HG03442 (cell line): ENCODE results near the gene LRRC32.
"Not testable (repeated sequence)": the region's sequence is repeated elsewhere in the genome, so short reads cannot be mapped to it uniquely, and the experiment has no call there.

Experiments
- ATAC-seq: cut with Tn5 transposase; IDR thresholded peaks from one replicate; pipeline ENCODE4 v1.9.1; 2021; ENCODE audit warnings: mild to moderate bottlenecking, moderate library complexity; ENCODE audit not compliant: unreplicated experiment

Gene LRRC32

GRCh38 chr11:76653674-76654284 lies 16.8 kb downstream of the LRRC32 start:
- ATAC-seq = no peak

GRCh38 chr11:76653012-76653673 lies 17.4 kb downstream of the LRRC32 start:
- no peak for ATAC-seq

DNA sequence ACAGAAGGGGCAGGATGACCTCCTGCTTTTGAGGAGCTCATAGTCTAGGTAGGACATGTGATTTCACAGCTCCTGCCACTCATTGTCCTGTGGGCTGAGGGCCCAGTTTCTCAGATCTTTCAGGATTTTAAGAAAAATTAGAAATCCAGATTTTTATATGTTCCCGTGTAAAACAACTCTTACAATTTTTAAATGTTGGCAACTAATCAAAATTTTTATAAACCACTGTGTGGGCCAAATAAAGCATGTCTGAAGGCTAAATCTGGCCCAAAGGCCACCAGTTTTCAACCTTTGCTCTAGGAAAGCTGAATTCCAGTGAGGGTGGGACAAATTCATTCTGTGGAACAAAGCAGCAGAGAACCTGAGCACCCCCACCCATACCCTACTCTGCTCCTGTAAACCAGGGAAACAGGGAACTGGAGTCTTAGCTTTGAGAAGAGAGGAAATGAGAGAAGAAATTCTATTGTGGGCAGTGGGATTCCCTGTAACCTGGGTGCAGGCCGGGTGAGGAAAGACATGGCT lies 20.6 kb downstream of the LRRC32 start:
- ATAC-seq = no peak

GRCh38 chr11:76649011-76649410 lies 21.5 kb downstream of the LRRC32 start:
- no peak for ATAC-seq

DNA sequence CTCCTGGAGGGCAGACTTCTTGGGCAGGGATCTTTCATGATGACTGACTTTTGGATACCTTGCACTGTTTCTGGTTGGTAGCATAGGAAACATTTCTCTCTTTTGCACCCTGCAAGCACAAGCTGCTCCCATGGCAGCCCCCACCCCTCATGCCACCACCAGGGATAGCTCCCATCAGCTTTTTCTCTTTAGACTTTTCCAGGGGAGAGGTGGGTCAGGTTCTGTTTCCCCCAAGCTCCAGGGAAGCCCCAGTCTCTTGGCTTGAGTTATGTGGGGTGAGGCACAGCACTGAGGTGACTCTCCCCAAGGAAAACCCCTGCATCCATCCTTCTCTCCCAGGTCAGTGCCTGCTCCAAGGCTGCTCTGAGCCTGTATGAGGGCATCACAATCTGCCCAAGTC lies 22.5 kb downstream of the LRRC32 start:
- no peak for ATAC-seq

DNA sequence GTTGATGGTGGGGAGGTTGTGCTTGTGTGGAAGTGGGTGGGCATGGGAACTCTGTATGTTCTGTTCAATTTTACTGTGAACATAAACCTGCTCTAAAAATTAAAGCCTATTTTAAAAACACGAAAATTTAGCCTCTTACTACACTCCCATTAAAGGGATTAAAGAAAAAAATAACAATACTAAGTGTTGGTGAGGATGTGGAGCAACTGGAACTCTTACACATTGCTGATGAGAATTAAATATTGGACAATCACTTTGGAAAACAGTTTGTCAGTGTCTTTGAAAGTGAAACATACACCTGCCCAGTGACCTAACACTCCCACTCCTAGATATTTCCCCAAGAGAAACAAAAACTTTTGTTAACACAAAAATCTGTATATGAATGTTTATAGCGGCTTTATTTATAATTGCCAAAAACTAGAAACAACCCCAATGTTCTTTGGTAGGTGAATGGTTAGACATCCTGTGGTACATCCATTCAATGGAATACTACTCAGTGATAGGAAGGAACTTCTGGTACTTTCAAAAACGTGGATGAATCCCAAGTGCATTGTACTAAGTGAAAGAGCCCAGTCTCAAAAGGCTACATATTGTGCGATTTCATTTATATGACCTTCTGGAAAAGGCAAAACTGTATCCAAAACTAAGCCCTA lies 23.5 kb downstream of the LRRC32 start:
- ATAC-seq = no peak

DNA sequence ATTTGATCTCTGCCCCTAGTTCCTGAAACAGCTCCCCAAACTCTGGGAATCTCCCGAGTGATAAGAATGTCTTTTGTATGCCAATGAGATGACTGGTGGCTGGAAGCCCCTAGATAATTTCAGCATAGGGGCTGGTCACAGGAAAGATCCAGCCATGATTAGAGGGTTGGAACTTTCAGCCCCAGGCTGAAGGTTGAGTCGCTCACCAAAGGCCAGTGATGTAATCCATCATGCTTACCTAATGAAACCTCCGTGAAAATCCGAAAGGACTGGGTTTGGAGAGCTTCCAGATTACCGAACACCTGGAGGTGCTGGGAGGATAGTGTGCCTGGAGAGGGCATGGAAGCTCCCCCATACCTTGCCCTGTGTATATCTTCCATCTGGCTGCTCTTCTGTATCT lies 26.0 kb downstream of the LRRC32 start:
- no peak for ATAC-seq

DNA sequence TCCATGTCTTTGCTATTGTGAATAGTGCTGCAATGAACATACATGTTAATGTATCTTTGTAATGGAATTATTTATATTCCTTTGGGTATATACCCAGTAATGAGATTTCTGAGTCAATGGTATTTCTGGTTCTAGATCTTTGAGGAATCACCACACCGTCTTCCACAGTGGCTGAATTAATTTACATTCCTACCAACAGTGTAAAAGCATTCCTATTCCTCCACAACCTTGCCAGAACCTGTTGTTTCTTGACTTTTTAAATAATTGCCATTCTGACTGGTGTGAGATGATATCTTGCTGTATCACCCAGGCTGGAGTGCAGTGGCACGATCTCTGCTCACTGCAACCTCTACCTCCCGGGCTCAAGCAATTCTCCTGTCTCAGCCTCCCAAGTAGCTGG lies 26.8 kb downstream of the LRRC32 start:
- ATAC-seq = not testable (repeated sequence)

DNA sequence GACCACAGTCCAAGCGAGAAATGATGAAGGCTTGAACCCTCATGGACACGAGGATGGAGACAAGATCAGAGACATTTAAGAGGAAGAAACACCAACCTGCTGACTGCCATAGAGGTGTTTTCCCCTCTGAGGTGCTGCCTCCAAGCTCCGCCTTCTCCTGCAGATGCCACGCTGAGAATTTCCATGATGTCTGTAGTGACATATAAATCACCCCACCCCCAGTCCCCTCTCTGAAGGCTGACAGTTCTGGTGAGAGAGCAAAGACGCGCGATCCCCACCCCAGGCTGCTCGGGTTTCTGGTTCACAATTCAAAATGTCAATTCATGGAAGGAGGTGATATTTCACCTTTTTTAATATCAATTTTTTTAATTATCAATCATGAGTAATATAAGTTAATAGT lies 28.2 kb downstream of the LRRC32 start:
- no peak for ATAC-seq

- no peak for ATAC-seq
Measured at GRCh38 chr11:76641905-76642304, 28.6 kb downstream of the LRRC32 start.

- ATAC-seq = no peak
Measured at GRCh38 chr11:76640501-76640900, 30.0 kb downstream of the LRRC32 start.

- ATAC-seq = no peak
Measured at GRCh38 chr11:76639621-76640020, 30.9 kb downstream of the LRRC32 start.

DNA sequence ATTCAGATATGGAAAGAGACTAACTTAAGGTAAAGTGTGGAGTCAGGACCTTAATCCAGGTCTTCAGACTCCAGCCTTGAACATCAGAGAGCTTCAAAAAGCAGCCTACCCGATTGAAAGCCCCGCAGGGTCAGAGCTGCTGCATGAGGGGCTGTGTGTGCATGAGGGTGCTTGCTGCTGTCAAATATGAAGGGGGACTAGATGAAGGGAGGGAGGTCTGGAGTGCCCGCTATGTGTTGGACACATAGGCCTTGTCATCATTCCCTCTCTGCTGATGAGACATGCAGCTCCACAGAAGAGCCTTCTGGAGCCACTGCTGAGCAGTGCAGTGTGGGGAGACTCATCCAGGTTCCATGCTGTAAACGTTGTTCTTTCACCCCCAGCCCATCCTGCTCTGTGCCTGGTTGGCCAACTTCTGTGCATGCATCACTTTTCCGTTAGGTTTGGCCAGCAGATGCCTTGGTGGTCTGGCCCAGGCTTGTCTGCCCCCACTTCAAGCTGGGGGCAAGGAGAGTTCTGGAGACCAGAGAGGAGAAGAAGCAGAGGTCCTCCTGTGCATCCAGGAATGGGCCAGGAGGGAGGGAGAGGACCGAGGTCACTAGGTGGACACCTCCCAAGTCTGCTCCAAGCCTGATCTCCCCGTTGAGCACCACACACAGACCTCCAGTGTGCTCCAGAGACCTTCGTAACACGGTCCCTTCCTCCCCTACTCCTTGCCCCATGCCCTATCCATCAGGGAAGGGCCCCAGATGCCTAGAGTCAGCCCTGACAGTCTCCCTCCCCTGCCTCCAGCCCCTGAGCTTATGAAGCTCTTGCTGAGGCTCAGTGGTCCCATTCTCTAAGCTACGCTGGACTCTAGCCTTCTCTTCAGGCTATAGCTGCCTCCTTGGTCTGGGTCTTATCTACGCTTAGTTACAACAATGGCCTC lies 32.0 kb downstream of the LRRC32 start:
- ATAC-seq = no peak

DNA sequence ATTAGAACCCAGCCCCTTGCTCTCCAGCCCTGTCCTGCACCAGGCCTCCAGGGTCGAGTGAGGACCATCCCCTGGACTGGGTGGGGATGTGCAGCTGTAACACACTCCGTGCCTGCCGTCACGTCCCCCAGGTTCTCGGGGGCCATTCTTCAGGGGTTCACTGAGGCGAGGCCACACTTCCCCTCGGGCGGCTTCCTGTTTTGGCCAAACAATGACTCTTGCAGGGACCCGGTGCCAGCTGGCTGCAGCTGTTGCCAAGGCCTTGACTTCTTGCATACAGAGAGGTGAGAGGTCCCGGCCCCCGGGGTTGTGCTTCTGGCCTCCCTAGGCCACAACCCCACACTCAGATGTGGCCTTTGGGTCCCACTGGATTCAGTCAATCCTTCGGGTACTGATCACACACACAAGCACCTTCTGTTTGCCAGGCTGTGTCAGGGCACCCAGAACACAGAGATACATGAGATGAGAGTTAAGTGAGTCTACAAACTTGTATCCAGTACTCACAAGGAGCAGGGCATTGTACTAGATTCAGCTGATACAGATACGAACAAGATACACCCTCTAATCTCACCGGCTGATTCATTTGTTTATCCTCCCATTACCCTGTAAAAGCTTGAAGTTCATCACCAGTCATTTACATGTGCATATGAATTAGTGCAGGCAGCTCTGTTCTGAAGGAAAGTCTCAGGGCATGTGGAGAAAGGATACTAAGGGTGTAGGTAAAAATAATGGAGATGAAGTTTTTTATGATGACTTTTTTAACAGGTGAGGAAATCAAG lies 32.9 kb downstream of the LRRC32 start:
- peak; percentile 81 for ATAC-seq

- ATAC-seq = no peak
Measured at GRCh38 chr11:76636826-76637460, 33.6 kb downstream of the LRRC32 start.

DNA sequence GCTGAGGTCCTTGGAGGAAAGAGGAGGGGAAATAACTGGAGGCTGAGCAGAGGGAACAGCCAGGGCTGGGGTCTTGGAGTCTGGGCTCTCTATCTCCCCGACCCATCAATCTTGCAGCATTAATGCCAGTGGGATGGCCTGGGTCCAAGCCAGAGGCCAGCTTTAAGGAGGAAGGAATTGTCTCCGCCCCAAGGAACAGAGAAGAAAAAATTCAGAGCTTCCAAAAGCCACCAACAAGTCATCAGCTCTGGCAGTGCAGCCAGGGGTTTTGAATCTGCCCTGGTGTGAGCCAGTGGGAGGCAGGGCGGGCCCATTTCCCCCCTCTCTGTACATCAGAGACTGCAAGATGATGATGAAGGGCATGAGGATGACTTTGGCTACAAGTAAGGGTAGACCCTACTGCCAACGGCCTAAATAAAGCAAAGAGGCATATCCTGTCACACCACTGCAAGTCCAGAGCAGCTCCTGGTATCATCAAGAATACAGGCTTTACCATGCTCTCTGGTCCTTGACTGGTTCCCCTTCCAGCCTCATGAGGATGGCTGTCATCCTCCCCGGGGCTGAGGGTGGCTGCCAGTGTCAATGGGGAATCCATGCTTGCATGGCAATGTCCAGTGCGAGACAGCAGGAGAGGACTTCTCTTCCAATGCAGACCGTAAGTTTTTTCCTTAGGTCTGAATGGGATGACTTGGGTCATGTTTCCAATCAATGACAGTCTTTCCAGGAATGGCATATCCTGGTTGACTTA lies 34.4 kb downstream of the LRRC32 start:
- no peak for ATAC-seq

DNA sequence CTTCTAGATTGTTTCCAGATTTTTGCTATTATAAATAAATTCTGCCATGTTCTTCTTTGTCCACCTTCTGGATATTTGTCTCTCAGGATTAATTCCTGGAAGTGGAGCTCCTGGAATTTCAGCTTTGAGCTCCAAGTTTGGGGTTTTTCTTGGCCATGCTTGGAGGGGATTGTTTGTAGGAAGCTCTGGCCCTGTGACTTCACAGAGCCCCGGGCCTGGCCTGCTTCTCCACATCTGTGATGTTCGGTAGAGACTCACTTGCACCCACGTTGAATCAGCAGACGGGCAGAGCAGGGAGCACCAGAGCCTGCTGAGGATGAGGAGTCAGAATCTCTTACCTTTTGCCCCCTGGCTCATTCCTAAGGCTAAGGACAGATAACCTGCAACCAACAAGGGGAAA lies 35.7 kb downstream of the LRRC32 start:
- no peak for ATAC-seq

DNA sequence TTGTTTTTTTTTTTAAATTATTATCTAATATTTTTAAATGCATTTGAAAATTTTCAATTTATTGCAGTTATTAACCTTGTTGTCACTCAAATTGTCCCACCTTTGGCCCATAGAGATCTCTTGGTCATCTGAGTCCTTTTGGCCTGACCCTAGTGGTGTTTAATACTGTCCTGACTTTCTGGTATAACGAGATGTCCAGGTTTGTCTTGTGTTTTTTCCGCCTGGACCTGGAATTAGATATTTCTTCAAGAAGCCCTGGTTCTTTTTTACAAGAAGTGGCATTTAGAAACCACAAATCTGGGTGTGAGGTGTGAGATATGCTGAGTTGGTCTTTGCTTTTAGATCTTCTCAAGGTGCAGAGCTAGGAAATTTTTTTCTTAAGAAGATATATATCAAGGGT lies 38.1 kb downstream of the LRRC32 start:
- no peak for ATAC-seq
